GM23248 (cell line): ENCODE results near the gene OLA1.

Source experiments
- EZH2 ChIP-seq: fragments of 200-600 bp; sonication (generic); IDR thresholded peaks from 2 replicates; pipeline ENCODE4 v1.6.1; 2018; ENCODE audit warnings: antibody characterized with exemption, mild to moderate bottlenecking; ENCODE audit not compliant: insufficient read depth, poor library complexity, severe bottlenecking
- EZH2phosphoT487 ChIP-seq: fragments of 200-600 bp; sonication (generic); IDR thresholded peaks from 2 replicates; pipeline ENCODE4 v1.6.1; 2018; ENCODE audit warnings: antibody characterized with exemption, moderate library complexity, mild to moderate bottlenecking, low read depth; ENCODE audit not compliant: insufficient read depth

DNA sequence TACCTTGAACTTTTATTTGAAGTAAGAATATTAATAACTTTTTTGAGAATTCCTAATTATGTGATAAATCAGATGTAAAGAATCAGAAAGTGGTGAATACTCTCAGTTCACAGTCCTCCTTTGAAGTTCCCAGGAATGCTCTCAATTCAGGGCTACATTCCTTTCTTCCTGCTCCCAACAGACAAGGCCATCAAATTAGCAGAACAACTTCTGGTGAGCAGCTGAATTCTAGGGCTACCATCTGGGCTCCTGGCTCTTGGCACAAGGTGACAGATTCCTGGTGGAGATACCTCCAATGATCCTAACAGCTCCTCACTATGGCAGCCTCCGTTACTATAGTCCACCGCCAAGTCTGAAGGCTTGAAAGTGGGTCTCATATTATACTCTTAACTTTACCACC lies 37.8 kb upstream of the OLA1 start:
- TF ChIP-seq EZH2phosphoT487 (no peak), EZH2 (no peak)
